T follicular helper cell (primary cell): ENCODE results near the gene NOPCHAP1.
"Not testable (repeated sequence)": the region's sequence is repeated elsewhere in the genome, so short reads cannot be mapped to it uniquely, and the experiment has no call there.

Experiments used
- DNase-seq: peaks from one replicate; pipeline ENCODE4 v3.0.0-alpha.2; 2020; ENCODE audit warnings: low read depth
- total RNA-seq, 2 experiments: gene quantifications; one replicate each; lab custom pipeline; 2026; lab: John Stamatoyannopoulos, UW

NOPCHAP1 gene
- total RNA-seq: 24.4 to 45.1 reads per million in 2 experiments

GRCh38 chr12:104986022-104986941, at the start of gene NOPCHAP1:
TSS of gene NOPCHAP1 (plus strand) at chr12:104986316. CDS start at chr12:104986353, 37 bp downstream.
- DNase-seq: peak; percentile 81

- DNase-seq: no peak
Measured at GRCh38 chr12:104938371-104938770, 47.7 kb upstream of the NOPCHAP1 start.

- DNase-seq: no peak
Measured at GRCh38 chr12:104939089-104939488, 47.0 kb upstream of the NOPCHAP1 start.

GRCh38 chr12:104941454-104941853, 44.7 kb upstream of the NOPCHAP1 start:
- DNase-seq: no peak

DNA sequence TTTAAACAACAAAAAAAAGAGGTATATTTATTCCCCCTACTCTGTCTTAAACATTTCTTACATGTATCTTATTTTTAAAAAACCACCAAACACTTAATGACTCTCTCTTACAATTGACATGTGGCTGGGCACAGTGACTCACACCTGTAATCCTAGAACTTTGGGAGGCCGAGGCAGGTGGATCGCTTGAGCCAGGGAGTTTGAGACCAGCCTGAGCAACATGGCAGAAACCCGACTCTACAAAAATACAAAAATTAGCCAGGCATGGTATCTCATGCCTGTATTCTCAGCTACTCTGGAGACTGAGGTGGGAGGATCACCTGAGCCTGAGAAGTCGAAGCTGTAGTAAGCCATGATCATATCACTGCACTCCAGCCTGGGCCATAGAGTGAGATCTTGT, 44.0 kb upstream of the NOPCHAP1 start:
- DNase-seq: no peak

GRCh38 chr12:104943401-104943800, 42.7 kb upstream of the NOPCHAP1 start:
- not testable (repeated sequence) for DNase-seq

- no peak for DNase-seq
Measured at GRCh38 chr12:104944252-104944651, 41.9 kb upstream of the NOPCHAP1 start.

DNA sequence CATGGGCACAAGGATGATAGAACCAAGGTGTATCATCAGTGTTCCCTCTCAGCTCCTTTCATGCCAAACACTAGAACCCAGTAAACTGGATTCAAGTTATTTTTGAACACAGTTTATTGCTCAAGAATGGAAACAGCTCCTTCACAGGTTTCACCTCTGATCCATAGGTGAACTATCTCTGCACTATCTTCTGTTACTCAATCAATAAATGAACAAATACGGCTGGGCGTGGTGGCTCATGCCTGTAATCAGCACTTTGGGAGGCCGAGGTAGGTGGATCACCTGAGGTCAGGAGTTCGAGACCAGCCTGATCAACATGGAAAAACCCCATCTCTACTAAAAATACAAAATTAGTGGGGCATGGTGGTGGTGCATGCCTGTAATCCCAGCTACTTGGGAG, 37.4 kb upstream of the NOPCHAP1 start:
- DNase-seq: not testable (repeated sequence)

GRCh38 chr12:104951759-104952509, 34.2 kb upstream of the NOPCHAP1 start:
- DNase-seq: no peak

GRCh38 chr12:104952816-104953215, 33.3 kb upstream of the NOPCHAP1 start:
- no peak for DNase-seq

- no peak for DNase-seq
Measured at GRCh38 chr12:104953323-104953722, 32.8 kb upstream of the NOPCHAP1 start.

DNA sequence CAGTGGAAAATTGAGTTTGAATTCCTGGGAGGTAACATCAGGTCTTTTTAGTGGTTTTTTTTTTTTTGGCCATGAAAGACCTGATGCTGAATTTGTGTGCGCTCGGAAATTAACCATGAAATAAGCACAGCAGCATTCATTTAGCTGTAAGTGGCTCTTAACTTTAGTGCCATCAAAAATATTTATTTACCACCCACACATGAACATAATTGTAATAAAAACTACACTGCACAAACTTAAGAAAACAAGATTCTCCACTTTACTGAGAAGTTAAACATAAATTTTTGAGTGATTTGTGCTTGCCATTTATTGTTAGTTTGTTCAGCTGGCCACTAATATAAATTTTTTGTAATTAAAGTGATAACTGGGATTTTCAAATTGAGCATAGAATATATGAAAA, 30.4 kb upstream of the NOPCHAP1 start:
- no peak for DNase-seq

DNA sequence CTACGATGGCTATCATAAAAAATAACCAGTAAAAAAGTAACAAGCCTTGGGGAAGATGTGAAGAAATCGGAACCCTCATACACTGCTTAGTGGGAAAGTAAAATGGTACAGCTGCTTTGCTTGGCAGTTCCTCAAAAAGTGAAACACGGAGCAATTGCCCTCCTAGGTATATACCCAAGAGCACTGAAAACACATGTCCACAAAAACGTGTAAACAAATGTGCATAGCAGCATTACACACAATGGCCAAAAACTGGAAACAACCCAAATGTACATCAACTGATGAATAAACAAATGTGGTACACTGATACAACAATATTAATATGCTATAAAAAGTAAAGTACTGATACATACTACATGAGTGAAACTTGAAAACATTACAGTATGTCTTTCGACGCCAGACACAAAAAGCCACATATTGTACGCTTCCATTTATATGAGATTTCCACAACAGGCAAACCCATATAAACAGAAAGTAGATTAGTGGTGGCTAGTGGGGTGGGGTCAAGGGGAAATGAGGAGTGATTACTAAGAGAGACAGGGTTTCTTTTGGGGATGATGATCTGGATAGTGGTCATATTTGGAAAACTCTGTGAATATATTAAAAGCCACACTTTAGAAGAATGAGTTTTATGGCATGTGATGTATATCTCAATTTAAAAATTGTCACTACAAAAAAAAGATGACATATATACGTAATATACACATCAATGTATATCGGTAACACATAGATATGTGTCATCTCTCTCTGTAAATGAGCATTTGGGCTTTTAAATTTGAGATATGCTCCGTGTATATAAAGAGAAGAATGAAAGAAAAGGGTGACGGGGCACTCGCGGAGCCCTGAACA, 29.0 kb upstream of the NOPCHAP1 start:
- no peak for DNase-seq

DNA sequence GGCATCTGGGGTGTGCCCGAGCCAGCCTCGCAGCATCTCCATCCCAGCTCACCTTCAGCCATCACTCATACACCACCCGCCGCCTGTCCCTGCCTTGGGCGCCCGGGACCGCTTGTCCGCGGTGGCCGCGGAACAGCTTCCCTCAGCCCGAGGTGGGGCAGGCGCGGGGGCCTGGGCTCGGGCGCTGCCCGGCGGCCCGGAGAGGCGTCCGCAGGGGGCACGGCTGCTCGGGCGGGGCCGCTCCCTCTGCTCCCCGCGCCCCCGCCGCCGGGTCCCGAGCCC, 28.5 kb upstream of the NOPCHAP1 start:
- DNase-seq: no peak

DNA sequence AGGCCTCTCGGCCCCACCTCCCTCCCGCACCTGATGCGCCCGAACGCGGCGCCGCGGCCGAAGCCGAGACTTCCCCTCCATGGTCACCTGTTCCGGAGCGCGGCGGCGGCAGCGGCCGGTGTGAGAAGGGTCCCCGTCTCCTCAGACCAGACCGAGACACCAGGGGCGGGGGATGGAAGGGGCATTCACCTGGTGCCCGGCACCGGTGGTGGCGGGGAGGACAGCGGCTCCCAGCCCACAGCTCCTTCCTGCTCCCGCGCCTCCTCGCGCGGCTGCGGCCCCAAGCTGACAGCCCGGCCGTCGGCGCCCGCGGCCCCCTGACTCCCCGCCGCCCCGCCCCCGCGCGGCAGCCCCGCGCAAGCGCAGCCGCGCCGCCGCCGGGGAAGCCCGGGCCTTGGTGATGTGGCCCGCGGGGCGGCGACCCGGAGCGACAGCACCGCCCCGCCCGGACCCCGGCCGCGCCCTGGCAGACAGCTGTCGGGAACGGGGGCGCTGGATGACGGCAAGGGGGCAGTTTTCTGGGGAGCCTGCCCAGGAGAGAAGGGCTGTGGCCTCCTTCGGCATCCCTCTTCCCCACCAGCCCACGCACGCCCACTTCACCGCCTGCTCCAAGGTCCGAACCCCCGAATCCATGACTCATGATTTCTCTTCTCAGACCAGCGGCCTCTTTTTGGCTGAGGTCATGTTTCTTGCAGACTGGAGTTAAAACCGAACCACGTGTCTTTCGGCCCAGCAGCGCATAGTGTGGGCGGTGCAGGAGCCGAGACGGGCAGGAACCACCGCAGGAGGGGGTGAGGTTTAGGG, 27.9 kb upstream of the NOPCHAP1 start, which contains the start of gene SLC41A2:
TSS of gene SLC41A2 (minus strand) at position 290 of the 804 bp plus-strand sequence. CDS start 29,763 bp downstream, outside the sequence.
- peak; percentile 61 for DNase-seq

- no peak for DNase-seq
Measured at GRCh38 chr12:104958805-104959334, 27.2 kb upstream of the NOPCHAP1 start.

GRCh38 chr12:104959335-104959841, 26.7 kb upstream of the NOPCHAP1 start:
- no peak for DNase-seq

DNA sequence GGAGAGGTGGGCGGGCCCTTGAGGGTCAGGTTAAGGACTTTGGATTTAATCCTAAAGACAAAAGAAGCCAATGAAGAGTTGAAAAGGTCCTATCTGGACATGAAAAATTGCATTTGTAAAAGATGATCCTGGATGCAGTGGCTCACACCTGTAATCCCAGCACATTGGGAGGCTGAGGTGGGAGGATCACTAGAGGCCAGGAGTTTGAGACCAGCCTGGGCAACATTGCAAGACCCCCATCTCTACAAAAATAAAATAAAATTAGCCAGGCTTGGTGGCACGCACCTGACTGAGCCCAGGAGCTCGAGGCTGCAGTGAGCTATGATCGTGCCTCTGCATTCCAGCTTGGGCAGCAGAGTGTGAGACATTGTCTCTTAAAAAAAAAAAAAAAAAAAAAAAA, 25.7 kb upstream of the NOPCHAP1 start:
- DNase-seq: no peak

DNA sequence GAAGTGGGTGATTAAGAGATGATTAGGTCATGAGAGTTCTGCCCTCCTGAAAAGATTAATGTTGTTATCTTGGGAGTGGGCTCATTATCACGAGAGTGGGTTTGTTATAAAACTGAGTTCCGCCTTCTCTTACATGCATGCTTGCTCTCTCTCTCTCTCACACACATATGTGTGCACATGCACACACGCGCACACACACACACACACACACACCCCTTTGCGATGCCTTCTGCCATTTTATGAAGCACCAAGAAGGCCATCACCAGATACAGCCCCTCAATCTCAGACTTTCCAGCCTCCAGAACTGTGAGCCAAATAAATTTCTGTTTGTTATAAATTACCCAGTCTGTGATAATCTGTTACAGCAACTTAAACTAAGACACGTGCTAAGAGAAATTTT, 22.4 kb upstream of the NOPCHAP1 start:
- no peak for DNase-seq

GRCh38 chr12:104964167-104964855, 21.8 kb upstream of the NOPCHAP1 start:
- DNase-seq: no peak
